Testis (tissue), 5 donors: ENCODE measurements around the gene UPF1. TPM values are rescaled to one million over a fixed set of nuclear protein-coding genes. Genes with fewer than 3 reads are reported as not detected.

Experiments
- DNase-seq: peaks from one replicate; pipeline ENCODE4 v3.0.0-alpha.2; 2019
- H3K27ac ChIP-seq, 2 donors: fragments of 200-600 bp; sonication (generic); one replicate each; pipeline ENCODE4 v1.5.1; 2019
- H3K27me3 ChIP-seq: fragments of 200-600 bp; sonication (generic); one replicate; pipeline ENCODE4 v1.5.1; 2019
- H3K36me3 ChIP-seq: fragments of 200-600 bp; sonication (generic); one replicate; pipeline ENCODE4 v1.5.1; 2017; ENCODE audit warnings: low read depth; ENCODE audit errors: missing control alignments
- H3K4me1 ChIP-seq: fragments of 200-600 bp; sonication (generic); one replicate; pipeline ENCODE4 v1.5.1; 2019
- H3K4me3 ChIP-seq, 2 donors: fragments of 200-600 bp; sonication (generic); one replicate each; pipeline ENCODE4 v1.5.1; 2017 to 2019
- H3K9me3 ChIP-seq: fragments of 200-600 bp; sonication (generic); one replicate; pipeline ENCODE4 v1.5.1; 2017
- CTCF ChIP-seq, 3 experiments: fragments of 450-650 bp in 2 of 3; fragments of 200-600 bp in 1 of 3; sonication (generic) in 1 of 3; IDR thresholded peaks; one replicate each; pipeline ENCODE4 v1.5.1; 2016 to 2019; ENCODE audit warnings: antibody characterized with exemption in 3 of 3, mild to moderate bottlenecking in 2 of 3, moderate library complexity in 1 of 3
- POLR2A ChIP-seq: fragments of 450-650 bp; IDR thresholded peaks from one replicate; pipeline ENCODE4 v1.6.1; 2017; ENCODE audit warnings: antibody characterized with exemption, mild to moderate bottlenecking, moderate library complexity
- WGBS, 2 donors: methylation state at CpG; one replicate each; pipeline ENCODE4 v1.1.5; 2018; 5-methylcytosine and 5-hydroxymethylcytosine counted together
- intact Hi-C: fragments of 100-400 bp; cut with DNase I; formaldehyde crosslinking; loops from one replicate; pipeline ENCODE4 v1.15.1; 2023; ENCODE audit warnings: low total_unique reads
- long read RNA-seq, 2 donors: transcript quantifications; one replicate each; lab custom pipeline, GENCODE V29; 2026
- polyA plus RNA-seq: library from polyadenylated mRNA; stranded (reverse); fragments of 350-450 nt; fragmentation: Illumina TruSeq; extraction: RNeasy Lipid Tissue Mini Kit (QIAGEN cat#74804); gene quantifications from one replicate; pipeline ENCODE4 v1.2.3, GENCODE V29; 2014; ENCODE audit warnings: low read depth, low replicate concordance; ENCODE audit not compliant: insufficient read depth
- total RNA-seq, 2 donors: library from RNA; depleted of rRNA; stranded (reverse); fragments of >200 nt; gene quantifications; one replicate each; pipeline ENCODE4 v1.2.3, GENCODE V29; 2016

The UPF1 gene
- total RNA-seq (100 to 1,000 TPM; 176 to 188 TPM), polyA plus RNA-seq (99.0 TPM)
- long read RNA-seq, donor 1, full-length matches to known transcripts, result 3 of 3 reads
- long read RNA-seq, donor 1, partial matches to known transcripts, result 0 of 3 reads
- long read RNA-seq, donor 1, other reads (novel, unspliced or antisense), result 0 of 3 reads
- long read RNA-seq, donor 2, full-length matches to known transcripts, result 9 of 9 reads
- long read RNA-seq, donor 2, partial matches to known transcripts, result 0 of 9 reads
- long read RNA-seq, donor 2, other reads (novel, unspliced or antisense), result 0 of 9 reads

GRCh38 chr19:18831524-18832305, at the start of gene UPF1:
Gene UPF1 (plus strand): TSS chr19:18831959. CDS start chr19:18832210, 251 bp downstream.
- TF ChIP-seq CTCF (IDR thresholded peaks at IDR 0.05), result no peak
- TF ChIP-seq POLR2A, result no peak
- Histone ChIP-seq H3K27ac (peak within 1 kb of the TSS; percentile 79 to 88), H3K4me3 (peak within 1 kb of the TSS; percentile 86 to 90), H3K36me3 (no peaks in the 10 kb centered on the region), H3K4me1 (peaks cover 23% of the 10 kb centered on the region), H3K9me3 (no peaks in the 10 kb centered on the region), H3K27me3 (no peaks in the 10 kb centered on the region)
- 1 to 7% methylated on average over 6 to 65 of the region's 96 CpGs for WGBS, 2 donors
- DNase-seq, result peak; percentile 95
- intact Hi-C loops, result no loop called here

GRCh38 chr19:18782559-18783225, 49.1 kb upstream of the UPF1 start:
- Histone ChIP-seq H3K4me1 (peaks cover 2% of the 10 kb centered on the region), H3K27ac (no peak overlapping the region), H3K36me3 (no peaks in the 10 kb centered on the region), H3K4me3 (no peak overlapping the region), H3K27me3 (no peaks in the 10 kb centered on the region), H3K9me3 (no peaks in the 10 kb centered on the region)
- TF ChIP-seq CTCF (IDR thresholded peaks at IDR 0.05), result no peak
- TF ChIP-seq POLR2A, result no peak
- DNase-seq, result no peak
- WGBS, 2 donors, result 77 to 90% methylated on average over 4 to 22 of the region's 22 CpGs
- intact Hi-C loops, result no loop called here

- no peak overlapping the region for H3K27ac ChIP-seq
- 82 to 87% methylated on average over 19 of the region's 19 CpGs for WGBS, 2 donors
- no peak overlapping the region for H3K4me3 ChIP-seq
- no peaks in the 10 kb centered on the region for H3K27me3 ChIP-seq
- no peaks in the 10 kb centered on the region for H3K9me3 ChIP-seq
- TF ChIP-seq POLR2A, result no peak
- no peak for TF ChIP-seq CTCF (IDR thresholded peaks at IDR 0.05)
- H3K36me3 ChIP-seq, result no peaks in the 10 kb centered on the region
- DNase-seq, result no peak
- intact Hi-C loops, result no loop called here
- H3K4me1 ChIP-seq, result peaks cover 2% of the 10 kb centered on the region
Measured at GRCh38 chr19:18783958-18784785, 47.6 kb upstream of the UPF1 start.

GRCh38 chr19:18784786-18785120, 47.0 kb upstream of the UPF1 start:
- 57 to 61% methylated on average over 13 to 16 of the region's 16 CpGs for WGBS, 2 donors
- Histone ChIP-seq H3K27me3 (no peaks in the 10 kb centered on the region), H3K4me1 (peaks cover 8% of the 10 kb centered on the region), H3K9me3 (no peaks in the 10 kb centered on the region), H3K27ac (no peak overlapping the region), H3K36me3 (no peaks in the 10 kb centered on the region), H3K4me3 (no peak overlapping the region)
- TF ChIP-seq POLR2A (no peak), CTCF (IDR thresholded peaks at IDR 0.05) (no peak)
- intact Hi-C loops, result no loop called here
- no peak for DNase-seq
